MG63 (cell line): ENCODE results near the gene PLXDC1. TPM values are rescaled to one million over a fixed set of nuclear protein-coding genes. Genes with fewer than 3 reads are reported as not detected.
A peak's percentile ranks its signal among the peaks of the same experiment; 100 is the strongest.
"Not testable (repeated sequence)": the region's sequence is repeated elsewhere in the genome, so short reads cannot be mapped to it uniquely, and the experiment has no call there.

ENCODE experiments used
- DNase-seq: peaks from one replicate; pipeline ENCODE4 v3.0.0-alpha.2; 2020
- H3K27me3 ChIP-seq: fragments of 250-450 bp; sonication (Bioruptor Pico); 2 replicates; pipeline ENCODE4 v1.5.1; 2020; ENCODE audit warnings: mild to moderate bottlenecking, moderate library complexity
- H3K36me3 ChIP-seq: fragments of 250-450 bp; sonication (Bioruptor Pico); 2 replicates; pipeline ENCODE4 v1.5.1; 2020; ENCODE audit warnings: mild to moderate bottlenecking, moderate library complexity
- H3K4me3 ChIP-seq: fragments of 250-450 bp; sonication (Bioruptor Pico); 2 replicates; pipeline ENCODE4 v1.5.1; 2020; ENCODE audit warnings: mild to moderate bottlenecking, moderate library complexity
- H3K9me3 ChIP-seq: fragments of 250-450 bp; sonication (Bioruptor Pico); 2 replicates; pipeline ENCODE4 v1.5.1; 2020; ENCODE audit warnings: mild to moderate bottlenecking, moderate library complexity
- total RNA-seq: library from RNA; depleted of rRNA; stranded (reverse); fragments of >200 nt; shearing (Covaris generic); gene quantifications from 2 replicates; pipeline ENCODE4 v1.2.3, GENCODE V29; 2014; ENCODE audit warnings: low replicate concordance

Gene PLXDC1
- total RNA-seq, 1 experiment from 2014 or later: not detected

- DNase-seq: no peak
- H3K9me3 ChIP-seq: no peaks in the 10 kb centered on the region
- H3K4me3 ChIP-seq: no peak overlapping the region
- no peaks in the 10 kb centered on the region for H3K36me3 ChIP-seq
- H3K27me3 ChIP-seq: no peaks in the 10 kb centered on the region
Measured at GRCh38 chr17:39146273-39146672, 5.2 kb downstream of the PLXDC1 start.

- Histone ChIP-seq H3K4me3 (no peak overlapping the region), H3K9me3 (no peaks in the 10 kb centered on the region), H3K27me3 (no peaks in the 10 kb centered on the region), H3K36me3 (no peaks in the 10 kb centered on the region)
- DNase-seq: no peak
Measured at GRCh38 chr17:39145143-39145542, 6.3 kb downstream of the PLXDC1 start.

GRCh38 chr17:39144416-39144840, 7.0 kb downstream of the PLXDC1 start:
- Histone ChIP-seq H3K4me3 (no peak overlapping the region), H3K36me3 (no peaks in the 10 kb centered on the region), H3K9me3 (no peaks in the 10 kb centered on the region), H3K27me3 (no peaks in the 10 kb centered on the region)
- peak; percentile 91 for DNase-seq

- Histone ChIP-seq H3K9me3 (no peaks in the 10 kb centered on the region), H3K27me3 (no peaks in the 10 kb centered on the region), H3K4me3 (no peak overlapping the region), H3K36me3 (no peaks in the 10 kb centered on the region)
- DNase-seq: peak; percentile 75
Measured at GRCh38 chr17:39143552-39144093, 7.8 kb downstream of the PLXDC1 start.

- Histone ChIP-seq H3K9me3 (no peaks in the 10 kb centered on the region), H3K36me3 (no peaks in the 10 kb centered on the region), H3K27me3 (no peaks in the 10 kb centered on the region), H3K4me3 (no peak overlapping the region)
- DNase-seq: no peak
Measured at GRCh38 chr17:39141915-39142664, 9.3 kb downstream of the PLXDC1 start.

GRCh38 chr17:39141294-39141693, 10.1 kb downstream of the PLXDC1 start:
- Histone ChIP-seq H3K36me3 (no peaks in the 10 kb centered on the region), H3K27me3 (no peaks in the 10 kb centered on the region), H3K4me3 (no peak overlapping the region), H3K9me3 (no peaks in the 10 kb centered on the region)
- no peak for DNase-seq

- no peak overlapping the region for H3K4me3 ChIP-seq
- no peak for DNase-seq
- no peaks in the 10 kb centered on the region for H3K9me3 ChIP-seq
- H3K36me3 ChIP-seq: no peaks in the 10 kb centered on the region
- no peaks in the 10 kb centered on the region for H3K27me3 ChIP-seq
Measured at GRCh38 chr17:39139561-39139960, 11.9 kb downstream of the PLXDC1 start.

- Histone ChIP-seq H3K9me3 (no peaks in the 10 kb centered on the region), H3K36me3 (no peaks in the 10 kb centered on the region), H3K27me3 (no peaks in the 10 kb centered on the region), H3K4me3 (no peak overlapping the region)
- peak; percentile 56 for DNase-seq
Measured at GRCh38 chr17:39139161-39139511, 12.3 kb downstream of the PLXDC1 start.

- Histone ChIP-seq H3K27me3 (no peaks in the 10 kb centered on the region), H3K9me3 (no peaks in the 10 kb centered on the region), H3K4me3 (no peak overlapping the region), H3K36me3 (no peaks in the 10 kb centered on the region)
- DNase-seq: no peak
Measured at GRCh38 chr17:39138431-39139160, 12.8 kb downstream of the PLXDC1 start.

GRCh38 chr17:39134878-39135277, 16.6 kb downstream of the PLXDC1 start:
- no peak for DNase-seq
- Histone ChIP-seq H3K4me3 (no peak overlapping the region), H3K36me3 (no peaks in the 10 kb centered on the region), H3K9me3 (no peaks in the 10 kb centered on the region), H3K27me3 (no peaks in the 10 kb centered on the region)

GRCh38 chr17:39132192-39132610, 19.2 kb downstream of the PLXDC1 start:
- H3K9me3 ChIP-seq: no peaks in the 10 kb centered on the region
- H3K4me3 ChIP-seq: no peak overlapping the region
- DNase-seq: peak; percentile 73
- no peaks in the 10 kb centered on the region for H3K36me3 ChIP-seq
- H3K27me3 ChIP-seq: no peaks in the 10 kb centered on the region

- no peak for DNase-seq
- Histone ChIP-seq H3K27me3 (no peaks in the 10 kb centered on the region), H3K9me3 (no peaks in the 10 kb centered on the region)
Measured at GRCh38 chr17:39131616-39132015, 19.8 kb downstream of the PLXDC1 start.

GRCh38 chr17:39130205-39130604, 21.2 kb downstream of the PLXDC1 start:
- H3K9me3 ChIP-seq: no peaks in the 10 kb centered on the region
- H3K27me3 ChIP-seq: no peaks in the 10 kb centered on the region
- DNase-seq: no peak
- no peak overlapping the region for H3K4me3 ChIP-seq
- H3K36me3 ChIP-seq: no peaks in the 10 kb centered on the region

More at GRCh38 chr17:39131616-39132015, 19.8 kb downstream of the PLXDC1 start:
- Histone ChIP-seq H3K36me3 (no peaks in the 10 kb centered on the region), H3K4me3 (no peak overlapping the region)

- not testable (repeated sequence) for H3K4me3 ChIP-seq, H3K9me3 ChIP-seq, DNase-seq, H3K36me3 ChIP-seq, H3K27me3 ChIP-seq
Measured at GRCh38 chr17:39129544-39129943, 21.9 kb downstream of the PLXDC1 start.

- Histone ChIP-seq H3K9me3 (no peaks in the 10 kb centered on the region), H3K4me3 (no peak overlapping the region), H3K27me3 (no peaks in the 10 kb centered on the region), H3K36me3 (no peaks in the 10 kb centered on the region)
- no peak for DNase-seq
Measured at GRCh38 chr17:39126436-39126835, 25.0 kb downstream of the PLXDC1 start.

- Histone ChIP-seq H3K36me3 (no peaks in the 10 kb centered on the region), H3K27me3 (no peaks in the 10 kb centered on the region), H3K4me3 (no peak overlapping the region), H3K9me3 (no peaks in the 10 kb centered on the region)
- DNase-seq: no peak
Measured at GRCh38 chr17:39125143-39125875, 26.1 kb downstream of the PLXDC1 start.

- no peaks in the 10 kb centered on the region for H3K9me3 ChIP-seq
- no peaks in the 10 kb centered on the region for H3K36me3 ChIP-seq
- H3K27me3 ChIP-seq: no peaks in the 10 kb centered on the region
- DNase-seq: peak; percentile 94
- H3K4me3 ChIP-seq: no peak overlapping the region
Measured at GRCh38 chr17:39123627-39124026, 27.8 kb downstream of the PLXDC1 start.
